ENCODE results near the gene ATXN7L1. TPM values are rescaled to one million over a fixed set of nuclear protein-coding genes. Genes with fewer than 3 reads are reported as not detected.

Gene ATXN7L1
- total RNA-seq, 4 donors from 2014 or later = 4.6 to 12.5 (median 10.1) TPM

- no peaks in the 10 kb centered on the region for H3K4me1 ChIP-seq
- DNase-seq (ENCODE audit: extremely low spot score) = no peak
- H3K27me3 ChIP-seq = no peaks in the 10 kb centered on the region
- peaks cover 0 to 7% (median 4%) of the 10 kb centered on the region in 4 donors for H3K36me3 ChIP-seq
- H3K4me3 ChIP-seq = no peak overlapping the region
- H3K9me3 ChIP-seq = no peaks in the 10 kb centered on the region
- no peak overlapping the region for H3K27ac ChIP-seq (replicated peaks in 1 of 4)
- WGBS = 93% methylated on average over 1 of the region's 1 CpG
- TF ChIP-seq CTCF (IDR thresholded peaks at IDR 0.05) (no peak), EP300 (IDR thresholded peaks at IDR 0.05) (no peak), POLR2A (IDR thresholded peaks at IDR 0.05; ENCODE audit: low read depth) (no peak), POLR2AphosphoS5 (IDR thresholded peaks at IDR 0.05) (no peak)
- intact Hi-C loops (cut with DNase I) = no loop called here
These were observed 40.2 kb upstream of the ATXN7L1 start for GRCh38 chr7:105916603-105917002.

- WGBS = 80% methylated on average over 3 of the region's 3 CpGs
- Histone ChIP-seq H3K36me3 (peaks cover 0 to 18% (median 4%) of the 10 kb centered on the region in 4 donors), H3K9me3 (no peaks in the 10 kb centered on the region), H3K4me3 (no peak overlapping the region), H3K27me3 (no peaks in the 10 kb centered on the region), H3K4me1 (no peaks in the 10 kb centered on the region), H3K27ac (replicated peaks in 1 of 4) (no peak overlapping the region)
- intact Hi-C loops (cut with DNase I) = no loop called here
- no peak for DNase-seq (ENCODE audit: extremely low spot score)
- TF ChIP-seq EP300 (IDR thresholded peaks at IDR 0.05) = no peak
- TF ChIP-seq POLR2A (IDR thresholded peaks at IDR 0.05; ENCODE audit: low read depth) = no peak
- no peak for TF ChIP-seq CTCF (IDR thresholded peaks at IDR 0.05)
- TF ChIP-seq POLR2AphosphoS5 (IDR thresholded peaks at IDR 0.05) = no peak
These were observed 37.5 kb upstream of the ATXN7L1 start for GRCh38 chr7:105913947-105914346.

- WGBS = 96% methylated on average over 4 of the region's 4 CpGs
- H3K9me3 ChIP-seq = no peaks in the 10 kb centered on the region
- TF ChIP-seq EP300 (IDR thresholded peaks at IDR 0.05) (no peak), POLR2A (IDR thresholded peaks at IDR 0.05; ENCODE audit: low read depth) (no peak), POLR2AphosphoS5 (IDR thresholded peaks at IDR 0.05) (no peak), CTCF (IDR thresholded peaks at IDR 0.05) (no peak)
- no peak for DNase-seq (ENCODE audit: extremely low spot score)
- intact Hi-C loops (cut with DNase I) = no loop called here
- no peak overlapping the region for H3K4me3 ChIP-seq
- no peak overlapping the region for H3K27ac ChIP-seq (replicated peaks in 1 of 4)
- peaks cover 0 to 18% (median 4%) of the 10 kb centered on the region in 4 donors for H3K36me3 ChIP-seq
- no peaks in the 10 kb centered on the region for H3K27me3 ChIP-seq
- H3K4me1 ChIP-seq = peaks cover 0 to 6% (median 4%) of the 10 kb centered on the region in 4 donors
These were observed 35.7 kb upstream of the ATXN7L1 start for GRCh38 chr7:105911961-105912575.

- no peak overlapping the region for H3K27ac ChIP-seq (replicated peaks in 1 of 4)
- H3K36me3 ChIP-seq = peaks cover 0 to 14% (median 4%) of the 10 kb centered on the region in 4 donors
- no peak for TF ChIP-seq POLR2A (IDR thresholded peaks at IDR 0.05; ENCODE audit: low read depth)
- TF ChIP-seq POLR2AphosphoS5 (IDR thresholded peaks at IDR 0.05) = no peak
- no peak for TF ChIP-seq EP300 (IDR thresholded peaks at IDR 0.05)
- no peak for TF ChIP-seq CTCF (IDR thresholded peaks at IDR 0.05)
- no peak for DNase-seq (ENCODE audit: extremely low spot score)
- intact Hi-C loops (cut with DNase I) = no loop called here
- no peaks in the 10 kb centered on the region for H3K9me3 ChIP-seq
- no peaks in the 10 kb centered on the region for H3K27me3 ChIP-seq
- H3K4me3 ChIP-seq = no peak overlapping the region
- WGBS = 99% methylated on average over 5 of the region's 5 CpGs
- H3K4me1 ChIP-seq = peaks cover 0 to 17% (median 14%) of the 10 kb centered on the region in 4 donors
These were observed 33.8 kb upstream of the ATXN7L1 start for GRCh38 chr7:105910172-105910571.

GRCh38 chr7:105909742-105910141 lies 33.3 kb upstream of the ATXN7L1 start:
- no peaks in the 10 kb centered on the region for H3K9me3 ChIP-seq
- DNase-seq (ENCODE audit: extremely low spot score) = no peak
- H3K4me3 ChIP-seq = no peak overlapping the region
- TF ChIP-seq EP300 (IDR thresholded peaks at IDR 0.05) (no peak), POLR2AphosphoS5 (IDR thresholded peaks at IDR 0.05) (no peak), POLR2A (IDR thresholded peaks at IDR 0.05; ENCODE audit: low read depth) (no peak), CTCF (IDR thresholded peaks at IDR 0.05) (no peak)
- no peak overlapping the region for H3K27ac ChIP-seq (replicated peaks in 1 of 4)
- intact Hi-C loops (cut with DNase I) = no loop called here
- WGBS = 94% methylated on average over 7 of the region's 7 CpGs
- H3K27me3 ChIP-seq = no peaks in the 10 kb centered on the region
- peaks cover 0 to 14% (median 4%) of the 10 kb centered on the region in 4 donors for H3K36me3 ChIP-seq
- peaks cover 0 to 17% (median 14%) of the 10 kb centered on the region in 4 donors for H3K4me1 ChIP-seq

Measured in esophagus muscularis mucosa (tissue), 4 donors.